Measurements from ENCODE around the gene PBX1. TPM values are rescaled to one million over a fixed set of nuclear protein-coding genes. Genes with fewer than 3 reads are reported as not detected.

The PBX1 gene
- total and polyA plus RNA-seq, 10 of the 15 experiments (the other 5 are each of a cell fraction or from before 2014, with no cell fraction given) = 0.05 to 0.28 (median 0.11) TPM; not detected in 5

- Histone ChIP-seq H3K9me3 (replicated peaks; ENCODE audit: control insufficient read depth, insufficient read depth, low read length) (no peaks in the 10 kb centered on the region), H3K4me2 (ENCODE audit: control insufficient read depth, insufficient read depth) (no peak overlapping the region), H3K79me2 (ENCODE audit: control insufficient read depth, insufficient read depth, low read length) (no peaks in the 10 kb centered on the region), H3K27ac (ENCODE audit: control insufficient read depth, insufficient read depth) (no peak overlapping the region), H4K20me1 (ENCODE audit: control insufficient read depth, insufficient read depth) (no peaks in the 10 kb centered on the region), H3K36me3 (ENCODE audit: control insufficient read depth in 2 of 2, insufficient read depth in 2 of 2, low read length in 1 of 2) (no peaks in the 10 kb centered on the region), H3K4me1 (ENCODE audit: control insufficient read depth, insufficient read depth, low read length) (no peaks in the 10 kb centered on the region), H3K9ac (ENCODE audit: control insufficient read depth, insufficient read depth, low read length) (no peak overlapping the region), H3K27me3 (replicated peaks in 1 of 2; ENCODE audit: control insufficient read depth in 2 of 2, insufficient read depth in 2 of 2, low read length in 1 of 2) (no peaks in the 10 kb centered on the region), H2AFZ (ENCODE audit: control insufficient read depth, low read depth, low read length) (no peak overlapping the region), H3K4me3 (no peak overlapping the region)
- RAD21 ChIA-PET (ENCODE audit: unreplicated experiment) = interaction anchor here (0.7 to 2.2 kb wide), 3 partner anchors 9 to 693 kb away, joined by 3 to 9 read pairs (median 3); no protein-coding TSS in a partner anchor
- ATAC-seq (no peak), FAIRE-seq (no peak), DNase-seq (ENCODE audit: low read depth, low spot score) (no peak)
- POLR2A ChIA-PET = no interaction called here
- CTCF ChIA-PET = interaction anchor here (0.6 to 2.7 kb wide), 18 partner anchors 8 to 1430 kb away, joined by 3 to 24 read pairs (median 4); no protein-coding TSS in a partner anchor
- BruUV-seq (replicated peaks) = no TSS peak
- in situ Hi-C loops (cut with MboI) = loop anchor here (5.0 to 10.0 kb wide), 2 partner anchors 1263 to 1376 kb away; no protein-coding TSS in a partner anchor
- TF ChIP-seq STAT1 (conservative IDR thresholded peaks at IDR 0.05) = no peak
- no peak for TF ChIP-seq EZH2 (IDR thresholded peaks at IDR 0.05; ENCODE audit: borderline replicate concordance, control insufficient read depth, low read depth, low read length)
- no peak for TF ChIP-seq POLR2AphosphoS2 (IDR thresholded peaks at IDR 0.05; ENCODE audit: low read depth, low read length)
- no peak for TF ChIP-seq BHLHE40 (IDR thresholded peaks at IDR 0.05; ENCODE audit: borderline replicate concordance in 1 of 2, low read depth in 2 of 2, low read length in 1 of 2)
- TF ChIP-seq ETV6 (conservative IDR thresholded peaks at IDR 0.05 in 1 of 2, IDR thresholded peaks at IDR 0.05 in 1 of 2; ENCODE audit: borderline replicate concordance in 1 of 2, low read depth in 1 of 2) = no peak
- TF ChIP-seq CBX5 (IDR thresholded peaks at IDR 0.05; ENCODE audit: low read depth) = no peak
- TF ChIP-seq POLR2AphosphoS5 (IDR thresholded peaks at IDR 0.05; ENCODE audit: low read length) = no peak
- TF ChIP-seq HSF1 (IDR thresholded peaks at IDR 0.05; ENCODE audit: low read depth, low read length) = no peak
- 30% methylated on average over 8 of the region's 8 CpGs for WGBS (ENCODE audit: insufficient coverage, insufficient replicate concordance, low lambda C conversion rate, missing lambda C conversion rate)
- intact Hi-C loops (cut with micrococcal nuclease; ENCODE audit: unreplicated experiment) = loop anchor here (2.0 to 10.0 kb wide), 8 partner anchors 121 to 1427 kb away; no protein-coding TSS in a partner anchor
- SMC1A ChIA-PET (ENCODE audit: uncharacterized antibody, unreplicated experiment) = interaction anchor here (0.7 to 1.3 kb wide), 6 partner anchors 24 to 1424 kb away, joined by 3 to 5 read pairs (median 3); no protein-coding TSS in a partner anchor
Measured at GRCh38 chr1:164787834-164788231, 228.8 kb downstream of the PBX1 start.
